Aorta (tissue), 5 donors: ENCODE measurements around the gene ESRRB. TPM values are rescaled to one million over a fixed set of nuclear protein-coding genes. Genes with fewer than 3 reads are reported as not detected.
"Not testable (repeated sequence)": the region's sequence is repeated elsewhere in the genome, so short reads cannot be mapped to it uniquely, and the experiment has no call there.

Source experiments
- ATAC-seq: fragments of 200-7000 bp; cut with Tn5 transposase; one replicate; pipeline ENCODE4 v1.9.1; 2022; ENCODE audit warnings: moderate library complexity; ENCODE audit not compliant: low FRiP score
- DNase-seq, 2 donors: peaks; one replicate each; pipeline ENCODE4 v3.0.0-alpha.2; 2020
- H3K27ac ChIP-seq, 2 donors: one replicate each; pipeline ENCODE4 v1.5.1; 2013; ENCODE audit warnings: low read length in 2 of 2, mild to moderate bottlenecking in 2 of 2, moderate library complexity in 2 of 2, control low read depth in 1 of 2, inconsistent platforms in 1 of 2, low read depth in 1 of 2
- H3K27me3 ChIP-seq, 2 donors: one replicate each; pipeline ENCODE4 v1.6.1; 2013; ENCODE audit warnings: control low read depth in 1 of 2, low read length in 1 of 2, mild to moderate bottlenecking in 1 of 2, moderate library complexity in 1 of 2; ENCODE audit not compliant: insufficient read depth in 2 of 2, control insufficient read depth in 1 of 2
- H3K36me3 ChIP-seq, 2 donors: one replicate each; pipeline ENCODE4 v1.6.1; 2013; ENCODE audit warnings: control low read depth in 1 of 2, low read length in 1 of 2, mild to moderate bottlenecking in 1 of 2; ENCODE audit not compliant: insufficient read depth in 2 of 2, control insufficient read depth in 1 of 2
- H3K4me1 ChIP-seq, 2 donors: one replicate each; pipeline ENCODE4 v1.6.1; 2013; ENCODE audit warnings: low read length in 2 of 2, control low read depth in 1 of 2, mild to moderate bottlenecking in 1 of 2, moderate library complexity in 1 of 2; ENCODE audit not compliant: insufficient read depth in 2 of 2, control insufficient read depth in 1 of 2
- H3K4me3 ChIP-seq, 2 donors: one replicate each; pipeline ENCODE4 v1.5.1; 2013; ENCODE audit warnings: low read length in 2 of 2, control low read depth in 1 of 2, mild to moderate bottlenecking in 1 of 2
- H3K9me3 ChIP-seq: one replicate; pipeline ENCODE4 v1.6.1; 2013; ENCODE audit warnings: mild to moderate bottlenecking, low read length; ENCODE audit not compliant: control insufficient read depth
- WGBS, 2 donors: extraction: QIAGEN DNeasy Blood & Tissue Kit; methylation state at CpG; one replicate each; pipeline ENCODE4 v1.1.7; 2013; 5-methylcytosine and 5-hydroxymethylcytosine counted together
- intact Hi-C, 2 donors: fragments of 100-400 bp; cut with DNase I; formaldehyde crosslinking; loops; one replicate each; pipeline versions ENCODE4 v1.14.2 to v1.15.0; 2022
- polyA plus RNA-seq, 2 donors: library from polyadenylated mRNA; stranded (reverse); fragments of 200-250 nt; gene quantifications; one replicate each; pipeline ENCODE4 v1.2.3, GENCODE V29; 2013
- total RNA-seq, 2 donors: library from RNA; stranded (reverse); fragmentation: NEBNext Ultra II Directional; extraction: Animal tissue kit (Norgen Biotek cat#: 25700); gene quantifications; one replicate each; pipeline ENCODE4 v1.2.1, GENCODE V29; 2021
- donor health status: healthy with polysubstance abuse.
- donor health status: Bipolar disorder and iron deficiency.
- donor health status: DM: no; HTN: no; CAD: no.
- donor health status: DM: no; HTN: no; CAD: no.
- donor health status: DM: yes; HTN: yes; CAD: no.

ESRRB gene
- total and polyA plus RNA-seq, 4 donors = 0.23 to 0.52 (median 0.33) TPM; not detected in 1

- DNase-seq (peak in 1 of 2 donors; percentile 20), ATAC-seq (no peak)
- Histone ChIP-seq H3K27ac (no peak overlapping the region), H3K4me1 (no peaks in the 10 kb centered on the region), H3K36me3 (no peaks in the 10 kb centered on the region), H3K27me3 (no peaks in the 10 kb centered on the region), H3K9me3 (peaks cover 1% of the 10 kb centered on the region), H3K4me3 (no peak overlapping the region)
- 41 to 51% methylated on average over 6 of the region's 6 CpGs for WGBS, 2 donors
- intact Hi-C loops = no loop called here
These were observed 138.5 kb downstream of the ESRRB start for GRCh38 chr14:76514213-76514998.

DNA sequence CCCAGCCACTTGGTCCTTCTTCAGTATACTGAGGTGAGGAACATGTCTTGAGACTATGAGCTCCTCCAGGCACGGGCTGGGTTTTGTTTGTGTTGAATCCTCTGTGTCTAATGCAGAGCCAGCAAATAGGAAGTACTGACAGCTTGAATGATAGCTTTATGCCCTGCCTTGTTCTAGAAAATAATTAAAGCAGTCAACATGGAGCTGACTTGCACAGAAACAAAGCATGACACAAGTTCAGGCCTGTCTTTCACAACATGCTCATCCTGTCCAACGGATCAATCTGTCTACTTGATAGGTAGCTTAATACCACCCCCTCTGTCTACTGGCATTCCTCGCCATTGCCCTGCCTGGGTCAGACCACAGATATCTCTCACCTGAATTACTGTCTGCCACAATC, 140.9 kb downstream of the ESRRB start:
- intact Hi-C loops = no loop called here
- H3K36me3 ChIP-seq = no peaks in the 10 kb centered on the region
- no peak for DNase-seq
- no peaks in the 10 kb centered on the region for H3K27me3 ChIP-seq
- ATAC-seq = no peak
- no peak overlapping the region for H3K4me3 ChIP-seq
- no peaks in the 10 kb centered on the region for H3K4me1 ChIP-seq
- WGBS, 2 donors = 50 to 59% methylated on average over 3 of the region's 3 CpGs
- no peak overlapping the region for H3K27ac ChIP-seq
- peaks cover 1% of the 10 kb centered on the region for H3K9me3 ChIP-seq

- no peaks in the 10 kb centered on the region for H3K27me3 ChIP-seq
- H3K4me3 ChIP-seq = no peak overlapping the region
- H3K9me3 ChIP-seq = peaks cover 1% of the 10 kb centered on the region
- intact Hi-C loops = no loop called here
- WGBS, 2 donors = 75 to 79% methylated on average over 2 to 4 of the region's 4 CpGs
- H3K27ac ChIP-seq = no peak overlapping the region
- H3K4me1 ChIP-seq = no peaks in the 10 kb centered on the region
- no peaks in the 10 kb centered on the region for H3K36me3 ChIP-seq
- DNase-seq (no peak), ATAC-seq (no peak)
These were observed 142.4 kb downstream of the ESRRB start for GRCh38 chr14:76518366-76518765.

GRCh38 chr14:76525106-76525821, 149.3 kb downstream of the ESRRB start:
- 53 to 57% methylated on average over 3 of the region's 3 CpGs for WGBS, 2 donors
- Histone ChIP-seq H3K36me3 (no peaks in the 10 kb centered on the region), H3K27me3 (no peaks in the 10 kb centered on the region), H3K9me3 (no peaks in the 10 kb centered on the region), H3K4me3 (no peak overlapping the region), H3K27ac (no peak overlapping the region), H3K4me1 (no peaks in the 10 kb centered on the region)
- no peak for DNase-seq
- intact Hi-C loops = no loop called here
- ATAC-seq = no peak

GRCh38 chr14:76531085-76531484, 155.1 kb downstream of the ESRRB start:
- DNase-seq (no peak), ATAC-seq (no peak)
- Histone ChIP-seq H3K4me3 (no peak overlapping the region), H3K27ac (no peak overlapping the region), H3K27me3 (no peaks in the 10 kb centered on the region), H3K9me3 (no peaks in the 10 kb centered on the region), H3K36me3 (no peaks in the 10 kb centered on the region), H3K4me1 (no peaks in the 10 kb centered on the region)
- intact Hi-C loops = no loop called here
- WGBS, 2 donors = 68 to 70% methylated on average over 3 of the region's 3 CpGs

DNA sequence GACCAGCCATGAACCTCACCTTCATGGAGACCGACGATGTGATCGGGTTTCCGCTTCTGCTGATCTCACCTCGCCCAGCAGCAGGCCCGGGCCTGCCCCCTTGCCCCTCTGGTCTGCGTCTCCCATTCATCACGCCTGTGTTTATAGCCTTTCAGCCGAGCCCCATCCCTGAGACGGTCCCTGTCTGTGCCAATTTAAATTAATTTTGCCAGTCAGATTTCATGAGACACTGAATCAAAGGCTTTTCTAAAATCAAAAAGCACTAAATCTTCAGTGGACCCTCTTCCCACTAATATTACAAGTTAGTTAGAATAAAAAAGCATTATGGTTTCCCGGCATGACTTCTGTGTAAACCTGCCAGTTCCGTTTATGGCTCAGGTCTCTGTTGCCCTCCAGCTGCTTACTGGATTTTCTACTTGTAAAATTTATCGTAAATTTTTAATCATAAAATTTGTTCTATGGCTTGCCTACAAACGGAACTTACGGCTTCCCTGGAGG, 155.9 kb downstream of the ESRRB start:
- ATAC-seq = no peak
- Histone ChIP-seq H3K27ac (no peak overlapping the region), H3K4me3 (no peak overlapping the region), H3K36me3 (no peaks in the 10 kb centered on the region), H3K27me3 (no peaks in the 10 kb centered on the region), H3K4me1 (no peaks in the 10 kb centered on the region), H3K9me3 (no peaks in the 10 kb centered on the region)
- intact Hi-C loops = no loop called here
- 69 to 73% methylated on average over 15 of the region's 15 CpGs for WGBS, 2 donors
- DNase-seq = no peak

- H3K36me3 ChIP-seq, ATAC-seq, H3K4me3 ChIP-seq, H3K27ac ChIP-seq, H3K9me3 ChIP-seq, DNase-seq, intact Hi-C loops, H3K4me1 ChIP-seq, H3K27me3 ChIP-seq: not testable (repeated sequence)
- 93 to 97% methylated on average over 18 to 25 of the region's 25 CpGs for WGBS, 2 donors
These were observed 160.7 kb downstream of the ESRRB start for GRCh38 chr14:76536636-76537035.

DNA sequence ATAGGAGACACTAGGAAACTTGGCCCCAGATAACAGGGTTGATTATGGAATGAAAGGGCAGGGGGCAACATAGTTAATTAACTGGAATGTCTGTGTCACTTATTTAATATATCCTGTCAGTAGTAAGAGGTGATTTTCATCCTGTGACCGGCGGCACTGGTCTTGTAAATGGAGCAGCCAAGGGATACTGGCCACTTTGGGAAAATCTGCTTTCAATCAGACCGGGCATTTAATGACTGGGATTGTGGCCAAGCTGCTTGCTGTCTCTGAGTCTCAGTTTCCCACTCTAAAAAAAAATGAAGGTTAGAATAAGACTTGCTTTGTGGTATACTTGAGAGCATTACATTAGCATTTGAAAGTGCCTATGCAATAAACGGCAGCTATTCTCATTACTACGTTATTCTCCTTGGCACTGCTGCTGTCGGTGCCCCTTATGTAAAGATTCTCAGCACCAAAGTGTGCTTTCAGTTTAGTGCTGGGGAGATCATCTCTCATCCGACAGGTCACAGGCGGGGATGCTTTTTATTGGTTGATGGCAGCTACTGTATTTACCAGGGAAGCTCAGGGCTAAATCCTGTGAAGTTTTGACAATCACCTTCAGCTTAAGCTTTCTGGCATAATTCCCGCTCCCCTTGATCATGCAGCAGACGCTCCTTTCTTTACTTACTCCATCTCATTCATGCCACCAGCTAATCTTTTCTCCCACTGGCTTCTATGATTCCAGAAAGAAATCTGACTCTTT, 162.1 kb downstream of the ESRRB start:
- Histone ChIP-seq H3K27me3 (no peaks in the 10 kb centered on the region), H3K4me1 (no peaks in the 10 kb centered on the region), H3K27ac (no peak overlapping the region), H3K36me3 (no peaks in the 10 kb centered on the region), H3K9me3 (no peaks in the 10 kb centered on the region), H3K4me3 (no peak overlapping the region)
- intact Hi-C loops = no loop called here
- DNase-seq (no peak), ATAC-seq (no peak)
- WGBS, 2 donors = 49 to 54% methylated on average over 10 of the region's 10 CpGs
